Measurements from ENCODE around the gene PRPSAP1.
"Not testable (repeated sequence)": the region's sequence is repeated elsewhere in the genome, so short reads cannot be mapped to it uniquely, and the experiment has no call there.

Gene PRPSAP1

DNA sequence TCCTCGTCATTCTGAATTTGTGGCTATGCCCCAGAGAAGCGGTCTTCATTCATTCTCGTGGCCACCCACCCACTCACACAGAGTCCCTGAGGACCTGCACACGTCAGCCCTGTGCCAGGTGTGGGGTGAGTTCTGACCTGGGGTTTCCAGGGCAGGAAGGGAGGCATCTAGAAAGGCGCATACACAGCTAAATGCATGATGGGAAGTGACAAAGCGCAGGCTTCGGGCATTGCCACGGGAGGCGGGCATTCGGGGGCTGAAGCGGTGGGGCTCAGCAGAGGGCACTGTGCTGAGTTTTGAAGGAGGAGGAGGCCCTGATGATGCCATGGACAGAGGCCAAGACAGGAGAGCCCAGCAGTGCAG is 77.7 kb downstream of the PRPSAP1 start:
- DNase-seq, result no peak

DNA sequence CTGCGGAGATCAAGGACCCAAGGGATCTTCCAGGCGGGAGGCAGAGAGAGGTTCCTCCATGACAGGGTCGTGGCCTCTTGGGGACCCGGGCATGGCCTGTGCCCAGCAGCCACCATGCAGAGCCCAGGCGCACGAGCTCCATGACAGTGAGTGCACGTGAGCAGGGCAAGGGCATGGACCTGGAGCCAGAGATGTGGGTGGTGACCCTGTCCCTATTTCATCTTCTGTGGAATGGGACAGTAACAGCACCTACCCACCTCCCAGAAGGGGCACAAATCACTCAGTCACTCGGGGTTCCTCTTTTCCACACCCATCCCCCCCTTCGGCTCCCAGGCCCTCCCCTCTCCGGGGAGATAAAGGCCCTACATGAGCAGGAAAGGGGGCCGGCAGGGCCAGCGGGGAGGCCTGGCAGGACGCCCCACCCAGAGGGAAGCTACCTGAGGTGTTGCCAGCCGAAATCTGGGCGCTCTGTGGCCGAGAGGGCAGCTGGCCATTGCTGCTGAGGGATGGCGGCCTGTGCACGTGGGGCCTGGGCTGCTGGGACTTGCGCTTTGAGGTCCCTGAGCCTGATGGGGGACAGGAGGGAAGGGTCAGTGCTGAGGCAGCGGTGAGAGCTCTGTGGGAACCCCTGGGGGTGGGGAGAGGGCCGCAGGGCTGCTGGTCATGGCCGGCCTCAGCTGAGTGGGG is 78.2 kb downstream of the PRPSAP1 start:
- no peak for DNase-seq

DNA sequence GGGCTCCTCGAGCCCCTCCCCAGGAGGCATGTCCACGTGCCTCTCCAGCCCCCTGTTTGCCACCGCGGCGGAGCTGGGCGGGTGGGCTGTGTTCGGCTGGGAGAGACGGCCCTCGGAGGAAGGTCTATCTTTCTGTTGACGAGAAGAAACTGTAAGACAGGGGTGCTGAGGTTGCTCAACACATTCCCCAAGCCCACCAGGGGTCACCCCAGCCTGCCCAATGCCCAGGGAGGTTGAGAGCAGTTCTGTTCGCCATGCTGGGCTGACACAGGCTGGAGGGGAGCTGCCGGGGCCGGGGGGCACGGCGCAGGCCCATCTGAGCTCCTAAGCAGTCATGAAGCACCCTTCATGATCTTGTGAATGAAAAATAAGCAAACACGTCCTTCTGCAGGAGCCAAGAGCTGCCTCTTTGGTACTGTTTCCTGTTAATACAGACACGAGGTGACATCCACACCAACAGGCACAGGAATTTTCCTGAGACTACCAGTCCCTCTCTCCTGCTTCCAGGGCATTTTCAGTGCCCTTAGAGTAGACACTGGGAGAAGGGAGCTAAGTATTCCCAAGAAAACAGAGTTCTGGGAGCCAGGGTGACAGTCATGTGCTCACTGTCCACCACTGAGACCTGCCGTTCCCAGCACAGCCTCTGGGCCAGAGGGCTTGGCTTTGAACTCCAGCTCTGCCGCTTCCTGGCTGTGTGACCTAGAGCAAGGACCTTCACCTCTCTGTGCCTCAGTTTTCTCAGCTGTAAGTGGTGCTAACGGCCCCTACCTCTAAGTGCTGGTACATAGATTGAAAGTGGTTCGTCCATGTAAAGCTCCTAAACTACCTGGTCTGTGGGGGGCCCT is 79.4 kb downstream of the PRPSAP1 start:
- no peak for DNase-seq

DNA sequence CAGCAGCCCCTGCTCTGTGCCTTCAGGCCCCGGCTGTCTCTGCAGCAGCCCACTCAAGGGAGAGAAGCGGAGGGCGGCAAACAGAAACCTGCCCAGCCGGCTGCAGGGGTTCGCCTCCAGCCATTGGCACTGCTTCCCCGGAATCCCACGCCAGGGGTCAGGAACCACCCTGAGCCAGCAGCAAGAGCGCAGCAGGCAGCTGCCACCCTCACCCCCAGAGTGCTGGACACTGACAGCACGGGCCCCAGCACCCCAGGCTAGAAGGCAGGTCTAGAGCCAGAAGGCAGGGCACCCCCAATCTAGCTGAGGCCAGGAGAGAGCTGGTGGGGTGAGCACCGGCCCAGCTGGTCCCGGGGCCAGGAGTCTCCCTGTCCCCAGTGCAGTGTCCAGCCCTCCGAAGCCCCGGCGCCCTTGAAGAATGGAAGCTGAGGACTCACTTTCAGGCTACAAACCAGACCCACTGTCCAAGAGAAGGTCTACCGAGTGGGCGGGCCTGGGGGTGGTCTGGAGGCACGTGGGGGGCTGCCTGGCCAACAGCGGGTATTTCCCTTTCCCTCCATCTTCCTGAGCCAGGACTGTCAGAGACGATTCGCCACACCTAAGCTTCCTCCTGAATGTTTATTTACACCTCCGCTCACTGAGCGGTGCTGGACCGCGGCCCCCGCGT is 80.1 kb downstream of the PRPSAP1 start:
- DNase-seq, result no peak

DNA sequence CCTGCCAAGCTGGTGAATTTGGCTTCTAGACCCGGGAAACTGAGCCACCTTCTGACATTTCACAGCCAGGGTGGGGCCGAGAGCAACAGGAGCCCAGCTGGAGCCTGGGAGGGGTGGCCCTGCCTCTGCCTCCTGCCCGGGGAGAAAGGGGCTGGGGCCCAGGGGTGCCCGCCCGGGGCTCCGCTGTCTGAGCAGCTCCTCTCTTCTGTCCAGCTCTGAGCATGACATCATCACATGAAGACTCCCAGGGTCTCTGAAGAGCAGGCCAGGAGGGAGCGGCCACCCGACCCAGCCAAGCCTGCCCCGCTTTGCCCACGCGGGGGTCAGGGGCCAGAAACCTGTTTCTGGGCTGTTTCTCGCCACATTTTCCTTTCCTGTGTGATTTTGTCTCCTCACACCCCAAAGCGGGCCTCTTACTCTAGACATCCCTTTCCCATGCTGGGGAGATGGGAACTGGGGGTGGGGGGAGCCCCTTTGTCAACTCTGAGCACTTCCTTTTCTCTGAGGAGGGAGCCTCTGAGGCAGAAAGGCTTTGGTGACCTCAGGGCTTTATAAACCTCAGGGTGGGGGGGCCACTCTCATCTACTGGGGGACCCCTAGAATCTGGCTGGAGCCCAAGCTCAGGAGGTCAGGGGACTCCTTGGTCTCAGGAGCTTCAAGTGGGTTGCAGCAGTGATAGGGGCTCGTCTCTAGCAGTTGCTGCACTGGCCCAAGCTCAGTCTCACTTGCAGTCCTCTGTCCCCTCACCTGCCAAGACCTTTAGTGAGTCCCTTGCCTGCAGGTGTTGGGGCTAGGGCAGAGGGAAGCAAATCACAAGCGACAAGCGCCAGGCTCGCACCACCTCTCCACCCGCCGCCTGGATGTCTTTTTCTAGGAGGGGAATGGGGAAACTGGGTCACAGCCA is 80.9 kb downstream of the PRPSAP1 start:
- no peak for DNase-seq

DNA sequence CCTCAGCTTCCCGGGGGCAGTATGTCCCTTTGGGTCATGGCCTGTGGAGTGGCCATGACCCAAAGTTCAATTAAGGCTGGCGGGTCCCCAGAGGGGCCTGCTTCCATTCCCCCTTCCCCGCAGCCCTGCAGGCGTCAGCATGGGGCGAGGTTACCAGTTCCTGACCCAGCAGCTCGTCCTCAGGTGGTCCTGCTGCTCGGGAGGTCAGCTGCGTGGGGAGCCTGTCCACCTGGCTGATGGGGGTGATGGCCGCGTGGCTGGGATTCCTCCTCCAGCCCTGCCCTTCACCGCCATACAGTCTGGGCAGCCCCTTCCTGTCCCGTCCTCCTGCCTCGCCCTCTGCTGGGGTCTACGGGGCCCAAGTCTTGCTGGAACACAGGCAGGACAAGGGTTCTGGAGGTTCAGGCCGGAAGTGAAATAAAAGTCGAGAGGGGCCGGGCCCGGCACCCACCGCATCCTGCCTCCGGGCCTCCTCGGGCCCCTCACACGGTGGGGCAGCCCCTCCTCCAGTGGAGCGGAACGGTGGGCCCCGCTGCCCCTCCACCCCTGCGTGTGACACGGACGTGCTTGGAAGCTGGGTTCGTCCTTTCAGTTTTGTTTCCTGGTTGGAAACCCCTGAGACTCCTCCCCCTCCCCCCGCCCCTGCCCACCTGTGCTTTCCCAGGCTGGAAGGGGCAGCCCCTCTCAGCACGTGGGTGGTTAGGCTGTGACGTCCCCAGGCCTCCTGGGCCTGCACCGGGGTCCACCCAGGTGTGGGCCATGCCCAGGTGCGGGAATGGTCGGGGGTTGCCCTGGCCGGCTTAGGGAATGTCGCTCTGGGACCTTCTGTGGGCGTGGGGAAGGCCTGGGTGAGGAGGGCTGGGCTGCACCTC is 81.8 kb downstream of the PRPSAP1 start:
- no peak for DNase-seq

DNA sequence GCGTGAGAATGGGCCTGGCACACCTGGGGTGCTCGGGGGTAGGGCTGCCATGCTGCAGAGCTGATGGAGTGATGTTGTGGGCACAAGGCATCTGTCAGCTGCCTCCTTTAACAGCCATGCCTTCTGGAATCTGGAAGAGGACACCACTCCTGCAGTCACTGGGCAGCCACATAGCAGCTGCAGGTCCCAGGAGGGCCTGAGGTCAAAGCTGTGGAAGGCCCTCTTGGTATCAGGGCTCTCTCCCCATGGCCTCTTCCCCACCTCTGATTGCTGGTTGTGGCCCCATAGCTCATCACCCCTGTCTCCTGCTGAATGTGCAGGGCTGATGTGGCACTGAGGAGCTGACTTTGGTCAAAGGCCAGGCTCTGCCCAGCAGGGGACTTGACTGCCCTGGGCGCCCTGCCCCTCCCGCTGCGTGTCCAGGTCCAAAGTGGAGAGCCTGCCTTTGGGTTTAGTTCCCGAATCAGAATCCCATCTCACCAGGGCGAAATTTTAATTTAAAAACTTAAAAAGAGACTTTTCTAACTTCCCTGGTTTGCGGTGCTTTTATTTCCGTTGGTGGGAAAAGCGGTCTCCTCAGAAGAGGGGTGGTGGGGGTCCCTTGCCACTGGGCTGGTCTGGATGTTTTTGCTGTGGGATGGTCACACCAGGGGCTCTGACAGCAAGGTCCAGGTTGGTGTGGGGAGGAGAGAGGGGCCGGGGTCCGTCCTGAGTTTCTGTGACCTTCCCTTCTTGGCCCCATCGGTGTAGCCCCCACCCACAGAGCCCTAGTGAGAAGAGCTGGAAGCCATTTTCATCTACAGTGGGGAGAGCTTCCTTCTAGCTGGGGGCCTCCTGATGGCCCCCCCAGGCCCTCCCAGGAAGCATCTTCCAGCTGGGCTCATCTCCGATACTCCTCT is 82.7 kb downstream of the PRPSAP1 start:
- no peak for DNase-seq

DNA sequence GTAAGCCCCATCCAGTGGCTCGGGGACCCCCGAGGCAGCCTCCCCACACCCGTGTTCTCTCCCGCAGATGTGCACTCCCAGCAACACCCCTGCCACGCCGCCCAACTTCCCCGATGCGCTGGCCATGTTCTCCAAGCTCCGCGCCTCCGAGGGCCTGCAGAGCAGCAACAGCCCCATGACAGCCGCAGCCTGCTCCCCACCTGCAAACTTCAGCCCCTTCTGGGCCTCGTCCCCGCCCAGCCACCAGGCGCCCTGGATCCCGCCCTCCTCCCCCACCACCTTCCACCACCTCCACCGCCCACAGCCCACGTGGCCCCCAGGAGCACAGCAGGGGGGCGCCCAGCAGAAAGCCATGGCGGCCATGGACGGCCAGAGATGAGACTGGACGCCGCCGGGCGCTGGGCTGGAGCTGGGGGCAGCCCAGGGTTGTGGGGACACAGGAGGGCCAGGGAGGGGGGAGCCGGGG is 83.6 kb downstream of the PRPSAP1 start:
- no peak for DNase-seq

DNA sequence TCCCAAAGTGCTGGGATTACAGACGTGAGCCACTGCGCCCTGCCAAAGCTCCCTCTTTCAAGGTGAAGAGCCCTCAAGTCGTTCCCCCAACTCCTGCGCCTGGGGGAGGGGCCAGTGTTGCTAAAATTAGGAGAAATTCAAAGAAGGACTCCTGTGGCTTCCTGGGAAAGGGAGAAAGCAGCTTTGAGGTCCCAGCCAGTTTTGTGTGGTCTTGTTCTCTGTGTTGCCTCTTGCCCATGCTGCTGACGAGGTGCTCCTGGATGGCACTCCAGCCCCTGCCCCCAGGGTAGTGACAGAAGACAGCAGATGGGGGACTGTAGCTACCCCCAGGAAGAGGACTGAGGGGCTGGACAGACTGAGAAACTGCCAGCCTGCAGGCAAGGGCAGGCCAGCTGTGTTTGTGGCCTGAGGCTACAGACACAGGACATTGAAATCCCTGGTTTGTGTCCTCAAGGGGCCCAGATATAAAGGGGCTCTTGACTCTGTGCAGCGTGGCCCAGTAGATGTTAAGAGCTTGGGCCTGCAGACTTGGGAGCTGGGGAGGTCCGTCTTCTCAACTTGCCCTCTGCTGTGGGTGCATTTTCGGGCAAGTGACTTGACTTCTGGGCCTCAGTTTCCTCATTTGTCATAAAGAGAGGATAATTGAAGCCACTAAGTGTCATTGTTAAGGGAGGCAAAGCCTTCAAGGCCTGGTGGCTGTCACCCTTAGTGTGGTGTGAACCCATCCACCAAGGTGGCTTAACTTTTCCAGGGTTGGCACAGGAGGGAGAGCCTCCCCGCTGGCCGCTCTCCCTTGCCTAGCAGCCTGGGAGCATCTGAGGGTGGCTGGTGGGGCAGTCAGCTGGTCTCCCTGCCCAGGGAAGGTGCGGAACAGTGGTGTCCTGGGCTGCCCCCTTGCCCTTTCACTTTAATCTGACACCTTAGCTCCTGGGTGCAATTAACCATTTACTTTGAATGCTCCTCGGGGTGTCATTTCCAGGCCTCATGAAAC is 84.4 kb downstream of the PRPSAP1 start:
- DNase-seq, result no peak

DNA sequence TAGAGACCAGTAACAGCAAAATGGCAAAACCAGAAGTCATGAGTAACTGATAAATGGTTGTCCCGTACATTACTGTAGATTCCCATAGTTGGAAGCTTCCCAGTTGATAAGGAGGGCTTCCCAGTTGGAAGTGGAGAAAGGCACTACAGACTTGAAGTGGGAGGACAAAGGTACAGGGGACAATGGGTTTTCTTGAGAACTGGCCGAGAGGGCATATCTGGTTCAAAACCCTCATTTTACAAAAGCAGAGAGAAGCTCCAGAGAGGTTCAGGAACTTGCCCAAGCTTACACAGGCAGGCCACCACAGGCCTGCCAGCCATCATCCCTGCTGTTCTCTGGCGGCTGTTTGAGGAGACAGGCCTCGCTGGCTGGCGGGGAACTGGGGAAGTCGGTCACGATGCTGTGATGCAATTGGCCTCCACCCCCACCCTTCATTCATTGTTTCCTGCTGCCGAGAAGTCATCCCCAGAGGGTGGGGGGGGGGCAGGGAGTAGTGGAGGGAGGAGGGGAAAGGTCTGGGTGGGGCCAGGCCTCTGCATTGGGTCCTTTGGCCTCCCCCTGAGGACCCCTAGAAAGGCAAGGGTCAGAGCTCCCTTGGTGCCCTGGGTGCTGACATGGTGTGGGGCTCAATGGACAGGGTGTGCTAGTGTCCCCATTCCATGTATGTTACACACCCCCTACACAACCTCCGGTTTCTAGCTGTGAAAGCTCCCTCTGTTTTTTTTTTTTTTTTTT is 85.5 kb downstream of the PRPSAP1 start:
- DNase-seq, result no peak

DNA sequence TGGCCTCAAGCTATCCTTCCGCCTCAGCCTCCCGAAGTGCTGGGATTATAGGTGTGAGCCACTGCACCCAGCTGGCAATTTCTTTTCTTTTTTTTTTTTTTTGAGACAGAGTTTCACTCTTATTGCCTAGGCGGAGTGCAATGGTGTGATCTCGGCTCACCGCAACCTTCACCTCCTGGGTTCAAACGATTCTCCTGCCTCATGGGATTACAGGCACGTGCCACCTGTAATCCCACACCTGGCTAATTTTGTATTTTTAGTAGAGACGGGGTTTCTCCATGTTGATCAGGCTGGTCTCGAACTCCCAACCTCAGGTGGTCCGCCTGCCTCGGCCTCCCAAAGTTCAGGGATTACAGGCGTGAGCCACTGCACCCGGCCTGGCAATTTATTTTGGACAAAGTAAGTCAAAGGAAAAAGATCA is 86.1 kb downstream of the PRPSAP1 start:
- DNase-seq, result not testable (repeated sequence)

DNA sequence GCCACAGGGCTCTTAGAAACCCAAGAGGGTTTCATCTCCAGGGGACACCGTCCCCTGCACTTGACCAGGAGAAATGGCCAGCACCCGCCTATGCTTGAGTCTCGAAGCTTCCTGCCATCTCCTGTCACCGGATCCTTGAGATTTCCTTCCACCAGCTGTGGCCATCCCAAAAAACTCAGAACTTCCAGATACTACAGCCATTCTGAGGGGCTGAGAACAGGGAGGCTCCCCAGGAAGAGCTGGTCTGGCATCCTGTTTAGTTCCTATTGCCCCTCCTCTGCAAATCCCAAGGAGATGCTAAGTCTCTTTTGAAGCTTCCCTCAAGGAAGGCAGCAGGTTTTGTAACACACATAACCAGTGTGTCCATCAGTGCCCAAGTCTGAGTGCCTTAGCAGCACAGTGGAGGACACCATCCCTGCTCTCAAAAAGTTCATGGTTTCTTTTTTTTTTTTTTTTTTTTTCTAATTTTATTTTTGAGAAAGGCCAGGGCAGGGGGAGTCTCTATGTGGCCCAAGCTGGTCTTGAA is 86.6 kb downstream of the PRPSAP1 start:
- DNase-seq, result no peak

DNA sequence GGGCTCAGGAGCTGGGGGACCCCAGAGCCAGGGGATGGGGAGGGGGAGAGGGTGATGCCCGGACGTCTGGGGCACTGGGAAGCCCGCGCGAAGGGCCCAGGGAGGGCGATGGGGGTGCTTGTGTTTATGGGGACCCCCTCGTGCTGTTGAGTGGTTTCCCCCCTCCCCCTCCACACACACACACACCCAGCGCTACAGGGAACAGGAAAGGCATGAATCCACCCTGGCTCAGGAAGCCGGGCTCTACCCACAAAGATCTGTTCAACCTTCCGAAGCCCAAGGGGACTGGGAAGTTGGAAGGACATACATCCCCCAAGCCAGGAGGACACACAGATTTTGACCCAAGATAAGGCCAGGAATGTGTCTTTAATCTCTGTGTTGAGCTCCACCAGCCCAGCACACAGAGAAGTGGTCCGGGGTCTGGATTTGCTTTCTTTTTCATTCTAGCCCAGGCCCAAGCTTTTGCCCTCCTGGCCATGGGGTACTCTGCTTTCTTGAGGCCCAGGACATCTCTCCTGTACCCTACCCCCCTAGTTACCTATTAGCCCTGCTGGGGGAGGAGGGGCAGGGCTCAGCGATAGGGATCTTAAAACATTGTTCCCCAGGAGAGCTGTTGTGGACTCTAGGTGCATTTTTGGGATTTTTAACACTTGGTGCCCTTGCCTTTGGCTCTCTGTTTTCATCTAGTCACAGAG is 87.3 kb downstream of the PRPSAP1 start:
- DNase-seq, result no peak

DNA sequence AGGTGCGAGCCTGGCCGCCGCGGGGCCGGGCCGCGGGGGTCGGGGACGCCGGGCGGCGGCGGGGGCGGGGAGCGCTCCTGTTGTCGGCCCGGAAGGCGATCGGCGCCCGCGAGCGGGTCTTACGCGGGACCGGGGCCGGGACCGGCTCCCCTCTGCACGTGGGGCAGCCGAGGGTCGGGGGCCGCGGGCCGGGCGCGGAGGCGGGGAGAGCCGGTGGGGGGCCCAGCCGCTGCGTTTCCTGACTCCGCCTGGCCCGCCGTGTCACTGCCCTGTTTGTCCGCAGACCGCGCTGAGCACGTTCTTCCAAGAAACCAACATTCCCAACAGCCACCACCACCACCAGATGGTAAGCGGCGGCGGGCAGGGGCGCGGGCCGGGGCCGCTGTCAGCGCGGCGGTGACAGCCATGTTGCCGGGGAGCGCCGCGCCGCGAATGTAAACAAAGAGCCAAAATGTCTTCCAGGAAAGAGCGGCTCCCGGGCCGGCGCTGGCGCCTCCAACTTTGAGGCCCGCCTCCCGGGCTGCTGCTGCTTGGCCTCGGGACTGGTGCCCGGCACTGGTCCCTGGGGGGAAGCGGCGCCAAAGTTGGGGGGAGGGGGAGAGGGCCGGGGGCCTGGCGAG is 88.0 kb downstream of the PRPSAP1 start:
- peak in 1 of 2 experiments; percentile 72 for DNase-seq

DNA sequence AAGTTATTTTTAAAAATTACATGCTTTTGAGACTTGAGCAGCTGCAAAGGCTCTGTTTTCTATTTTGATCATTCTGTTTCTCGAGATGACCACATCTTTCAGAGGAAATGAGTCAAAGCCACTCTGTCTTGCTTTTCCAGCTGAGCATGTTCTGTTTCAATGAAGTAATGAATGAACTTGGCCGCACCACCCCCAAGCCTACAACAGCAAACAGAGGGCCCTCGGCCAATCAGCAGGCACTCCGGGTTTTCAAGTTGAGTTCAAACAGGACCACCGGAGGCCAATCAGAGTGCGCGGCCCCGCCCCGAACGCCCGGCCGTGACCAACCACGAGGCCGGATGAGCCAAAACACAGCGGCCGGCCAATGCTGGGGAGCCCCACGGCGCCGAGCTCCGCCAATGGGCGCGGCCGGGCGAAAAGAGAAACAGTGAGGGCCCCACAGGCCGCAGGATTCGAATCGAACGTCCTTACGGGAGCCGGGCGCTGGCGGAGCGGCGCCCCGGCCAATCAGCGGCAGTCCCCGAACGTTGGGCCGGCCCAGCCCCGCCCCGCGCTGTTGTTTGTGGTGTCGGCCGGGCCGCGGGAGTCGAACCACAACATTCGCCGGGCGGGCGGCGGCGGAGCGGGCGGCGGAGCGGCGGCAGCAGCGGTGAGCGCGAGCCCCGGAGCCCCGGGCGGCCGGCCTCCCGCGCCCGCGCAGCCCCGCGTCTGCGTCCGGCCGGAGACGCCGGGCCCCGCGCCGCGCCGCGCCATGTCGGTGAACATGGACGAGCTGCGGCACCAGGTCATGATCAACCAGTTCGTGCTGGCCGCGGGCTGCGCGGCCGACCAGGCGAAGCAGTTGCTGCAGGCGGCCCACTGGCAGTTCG is 88.7 kb downstream of the PRPSAP1 start, which contains the start of gene UBALD2:
Gene UBALD2 (plus strand): TSS at position 594 of the 869 bp plus-strand sequence. CDS start 158 bp downstream, at position 752.
- peak; percentile 96 to 99 for DNase-seq

DNA sequence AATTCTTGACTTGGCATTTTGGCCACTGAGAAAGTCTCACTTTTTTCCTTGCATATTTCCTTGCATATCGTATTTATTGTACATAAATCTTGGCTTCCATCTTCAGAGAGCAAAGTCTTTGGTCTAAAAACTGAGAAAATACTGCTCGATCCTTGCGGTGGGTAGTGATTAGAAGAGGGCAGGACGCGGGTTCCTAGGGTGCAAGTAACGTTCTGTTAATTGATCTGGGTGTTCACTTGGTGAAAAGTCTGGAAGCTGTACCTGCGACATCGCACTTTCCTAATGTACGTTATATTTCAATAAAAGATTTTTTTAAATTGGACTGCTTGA is 89.3 kb downstream of the PRPSAP1 start:
- DNase-seq, result no peak

Data from NCI-H526 (cell line).